GM21576 (cell line): ENCODE results near the gene NPIPB9.

ENCODE experiments used
- ATAC-seq: cut with Tn5 transposase; IDR thresholded peaks from one replicate; pipeline ENCODE4 v1.9.1; 2021; ENCODE audit warnings: mild to moderate bottlenecking, moderate library complexity; ENCODE audit not compliant: unreplicated experiment

NPIPB9 gene

DNA sequence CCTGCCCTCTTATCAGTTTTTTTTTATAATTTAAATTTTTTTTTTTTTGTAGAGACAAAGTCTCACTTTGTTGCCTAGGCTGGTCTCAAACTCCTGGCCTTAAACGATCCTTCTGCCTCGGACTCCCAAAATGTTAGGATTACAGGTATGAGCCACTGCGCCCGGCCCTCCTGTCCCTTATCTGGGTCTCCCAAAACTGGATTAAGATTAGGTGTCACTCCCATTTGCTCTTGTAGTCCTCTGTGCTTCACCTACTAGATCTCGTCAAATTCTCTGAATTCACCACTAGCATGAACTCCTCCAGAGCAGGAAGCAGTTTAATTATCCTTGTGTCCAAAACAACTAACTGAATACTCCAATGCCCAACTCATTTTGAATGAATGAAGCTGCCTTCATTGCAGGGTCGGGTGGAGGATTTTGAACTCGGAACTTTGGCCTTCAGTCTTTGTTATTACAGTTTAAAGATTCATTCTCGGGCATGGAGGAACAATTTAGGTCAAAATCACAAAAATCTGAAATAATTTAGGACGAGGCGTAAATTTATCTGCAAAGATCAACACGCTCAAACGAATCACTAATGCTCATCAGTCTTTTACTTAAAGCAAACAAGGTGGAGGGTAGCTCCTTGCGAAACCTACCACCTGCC is 70.4 kb downstream of the NPIPB9 start:
- ATAC-seq: no peak
